SJSA1 (cell line): ENCODE data around the gene LCN2. TPM values are rescaled to one million over a fixed set of nuclear protein-coding genes. Genes with fewer than 3 reads are reported as not detected.

Experiments
- DNase-seq, 2 experiments: peaks; one replicate each; pipeline ENCODE4 v3.0.0-alpha.2; 2015 to 2020; ENCODE audit warnings: low spot score in 2 of 2, low read depth in 1 of 2
- H3K27ac ChIP-seq: fragments of 250-450 bp; sonication (Bioruptor Pico); 2 replicates; pipeline ENCODE4 v1.5.1; 2020; ENCODE audit warnings: mild to moderate bottlenecking, moderate library complexity
- H3K27me3 ChIP-seq: fragments of 250-450 bp; sonication (Bioruptor Pico); replicated peaks from 2 replicates; pipeline ENCODE4 v1.5.1; 2020; ENCODE audit warnings: mild to moderate bottlenecking, moderate library complexity
- H3K36me3 ChIP-seq: fragments of 250-450 bp; sonication (Bioruptor Pico); 2 replicates; pipeline ENCODE4 v1.5.1; 2020; ENCODE audit warnings: mild to moderate bottlenecking
- H3K4me1 ChIP-seq: fragments of 250-450 bp; sonication (Bioruptor Pico); replicated peaks from 2 replicates; pipeline ENCODE4 v1.6.1; 2021; ENCODE audit warnings: mild to moderate bottlenecking
- H3K4me3 ChIP-seq: fragments of 250-450 bp; sonication (Bioruptor Pico); 2 replicates; pipeline ENCODE4 v1.5.1; 2020; ENCODE audit warnings: mild to moderate bottlenecking
- H3K9me3 ChIP-seq: fragments of 250-450 bp; sonication (Bioruptor Pico); replicated peaks from 2 replicates; pipeline ENCODE4 v1.5.1; 2020; ENCODE audit warnings: mild to moderate bottlenecking
- total RNA-seq: library from RNA; depleted of rRNA; stranded (reverse); fragments of >200 nt; shearing (Covaris generic); gene quantifications from 2 replicates; pipeline ENCODE4 v1.2.3, GENCODE V29; 2014

LCN2 gene
- total RNA-seq, 1 experiment from 2014 or later, result not detected

DNA sequence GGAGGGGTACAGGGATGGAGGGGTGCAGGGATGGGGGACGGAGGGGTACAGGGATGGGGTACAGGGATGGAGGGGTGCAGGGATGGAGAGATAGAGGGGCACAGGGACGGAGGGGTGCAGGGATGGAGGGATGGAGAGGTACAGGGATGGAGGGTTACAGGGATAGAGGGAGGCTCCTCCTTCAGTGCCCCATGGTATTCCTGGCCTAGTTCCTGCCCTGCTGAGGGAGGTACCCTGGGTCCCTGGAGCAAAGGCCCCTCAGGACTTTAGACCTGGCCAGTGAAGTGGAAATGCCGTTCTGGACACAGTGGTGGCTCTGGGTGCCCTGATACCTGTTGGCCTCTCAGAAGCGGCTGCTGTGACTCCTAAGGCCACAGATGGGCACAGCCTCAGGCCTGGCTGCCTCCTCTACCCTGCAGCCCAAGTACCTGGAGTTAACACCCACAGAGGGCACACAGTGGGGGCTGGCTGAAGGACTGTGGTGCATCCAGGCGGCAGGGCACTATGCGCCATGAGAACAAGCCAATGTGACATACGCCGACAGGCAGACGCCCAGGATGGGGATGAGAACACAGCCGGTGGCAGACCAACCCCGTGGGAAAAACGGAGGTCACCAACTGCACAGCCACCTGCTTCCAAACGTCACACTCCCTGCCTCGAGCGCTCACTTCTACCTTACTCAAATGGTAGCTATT is 30.1 kb upstream of the LCN2 start:
- no peak for DNase-seq
- Histone ChIP-seq H3K4me3 (no peak overlapping the region), H3K4me1 (no peaks in the 10 kb centered on the region), H3K9me3 (no peaks in the 10 kb centered on the region), H3K27ac (no peak overlapping the region), H3K36me3 (no peaks in the 10 kb centered on the region; the same call in 1 of the 2 replicates), H3K27me3 (no peaks in the 10 kb centered on the region)

DNA sequence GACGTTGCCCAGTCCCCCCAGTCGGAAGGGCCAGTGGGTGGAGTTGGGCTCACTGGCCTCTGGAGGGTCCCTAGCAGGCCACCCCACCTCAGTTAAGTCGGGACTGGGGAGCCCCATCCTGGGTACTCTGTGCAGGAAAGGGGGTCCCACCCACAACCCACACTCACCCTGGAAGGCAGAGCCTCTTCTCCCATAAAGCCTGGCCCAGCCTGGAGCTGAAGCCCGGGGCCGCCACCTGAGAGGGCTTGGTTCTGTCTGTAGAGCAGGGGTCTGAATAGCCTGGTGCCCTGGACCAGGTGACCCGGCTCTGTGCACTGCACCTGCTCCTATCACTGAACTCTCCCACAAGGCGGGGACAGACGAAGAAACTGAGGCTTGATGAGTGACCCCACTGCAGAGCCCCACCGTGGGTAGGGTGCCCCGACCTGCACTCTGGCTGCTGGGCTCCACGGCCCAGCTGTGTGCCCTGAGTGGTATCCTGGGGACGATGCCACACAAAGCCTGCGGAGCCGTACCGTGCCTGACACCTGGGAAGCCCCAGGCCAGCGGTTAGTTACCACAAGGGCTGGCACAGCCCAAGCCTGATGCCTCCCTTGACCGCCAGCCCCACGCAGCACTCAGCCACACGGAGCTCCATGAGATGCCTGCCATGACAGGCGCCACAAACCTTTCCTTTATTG is 29.1 kb upstream of the LCN2 start:
- Histone ChIP-seq H3K4me1 (no peaks in the 10 kb centered on the region), H3K27ac (no peak overlapping the region), H3K9me3 (no peaks in the 10 kb centered on the region), H3K36me3 (peaks cover 8% of the 10 kb centered on the region), H3K27me3 (no peaks in the 10 kb centered on the region), H3K4me3 (no peak overlapping the region)
- no peak for DNase-seq

DNA sequence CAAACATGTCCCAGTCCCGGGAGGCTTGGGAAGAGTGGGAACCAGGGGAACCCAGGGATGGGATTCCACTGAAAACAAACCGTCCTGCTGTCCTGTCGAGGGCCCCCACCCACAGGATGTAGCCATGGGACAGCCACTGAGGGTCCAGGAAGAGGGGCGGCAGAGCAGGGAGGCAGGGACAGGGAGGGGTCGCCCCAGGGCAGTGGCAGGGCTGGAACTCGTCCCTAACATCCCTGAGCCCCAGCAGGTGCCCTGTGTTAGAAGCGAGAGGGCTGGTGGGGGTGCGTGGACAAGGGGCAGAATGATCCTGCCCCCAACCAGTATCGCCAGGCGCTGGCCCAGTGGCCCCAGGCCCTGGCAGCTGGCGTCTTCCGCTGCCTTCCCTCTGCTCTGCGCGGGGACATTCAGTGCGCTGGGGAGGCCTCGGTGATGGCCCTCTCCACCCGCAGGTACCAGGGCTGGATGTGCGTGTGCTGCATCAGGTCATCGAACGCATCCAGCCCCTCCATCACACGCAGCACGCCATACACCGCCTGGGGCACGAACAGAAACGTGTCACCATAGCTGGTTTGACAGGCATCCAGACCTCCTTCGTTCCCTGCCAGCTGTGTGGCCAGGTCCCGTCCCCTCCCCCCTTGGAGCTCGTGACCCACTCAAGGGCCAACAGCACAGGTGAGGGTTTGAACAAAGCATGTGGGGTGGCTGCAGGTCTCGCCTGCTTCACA is 28.4 kb upstream of the LCN2 start:
- peaks cover 8% of the 10 kb centered on the region for H3K36me3 ChIP-seq
- H3K4me1 ChIP-seq, result no peaks in the 10 kb centered on the region
- DNase-seq, result no peak

DNA sequence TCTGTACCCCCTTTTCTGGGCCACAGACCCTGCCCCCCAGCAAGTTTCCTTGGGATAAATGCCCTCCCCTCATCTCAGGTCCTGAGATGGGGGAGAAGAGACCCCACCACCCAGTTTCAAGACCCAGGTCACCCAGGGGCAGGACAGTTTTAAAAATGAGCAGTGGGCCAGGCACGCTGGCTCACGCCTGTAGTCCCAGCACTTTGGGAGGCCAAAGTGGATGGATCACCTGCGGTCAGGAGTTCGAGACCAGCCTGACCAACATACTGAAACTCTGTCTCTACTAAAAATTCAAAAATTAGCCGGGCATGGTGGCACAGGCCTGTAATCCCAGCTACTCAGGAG is 27.8 kb upstream of the LCN2 start:
- Histone ChIP-seq H3K36me3 (peaks cover 8% of the 10 kb centered on the region), H3K4me3 (no peak overlapping the region), H3K4me1 (peaks cover 2% of the 10 kb centered on the region), H3K27ac (no peak overlapping the region), H3K9me3 (no peaks in the 10 kb centered on the region), H3K27me3 (no peaks in the 10 kb centered on the region)
- no peak for DNase-seq

More for the DNA sequence above, 28.4 kb upstream of the LCN2 start:
- Histone ChIP-seq H3K4me3 (no peak overlapping the region), H3K27ac (no peak overlapping the region), H3K27me3 (no peaks in the 10 kb centered on the region), H3K9me3 (no peaks in the 10 kb centered on the region)

DNA sequence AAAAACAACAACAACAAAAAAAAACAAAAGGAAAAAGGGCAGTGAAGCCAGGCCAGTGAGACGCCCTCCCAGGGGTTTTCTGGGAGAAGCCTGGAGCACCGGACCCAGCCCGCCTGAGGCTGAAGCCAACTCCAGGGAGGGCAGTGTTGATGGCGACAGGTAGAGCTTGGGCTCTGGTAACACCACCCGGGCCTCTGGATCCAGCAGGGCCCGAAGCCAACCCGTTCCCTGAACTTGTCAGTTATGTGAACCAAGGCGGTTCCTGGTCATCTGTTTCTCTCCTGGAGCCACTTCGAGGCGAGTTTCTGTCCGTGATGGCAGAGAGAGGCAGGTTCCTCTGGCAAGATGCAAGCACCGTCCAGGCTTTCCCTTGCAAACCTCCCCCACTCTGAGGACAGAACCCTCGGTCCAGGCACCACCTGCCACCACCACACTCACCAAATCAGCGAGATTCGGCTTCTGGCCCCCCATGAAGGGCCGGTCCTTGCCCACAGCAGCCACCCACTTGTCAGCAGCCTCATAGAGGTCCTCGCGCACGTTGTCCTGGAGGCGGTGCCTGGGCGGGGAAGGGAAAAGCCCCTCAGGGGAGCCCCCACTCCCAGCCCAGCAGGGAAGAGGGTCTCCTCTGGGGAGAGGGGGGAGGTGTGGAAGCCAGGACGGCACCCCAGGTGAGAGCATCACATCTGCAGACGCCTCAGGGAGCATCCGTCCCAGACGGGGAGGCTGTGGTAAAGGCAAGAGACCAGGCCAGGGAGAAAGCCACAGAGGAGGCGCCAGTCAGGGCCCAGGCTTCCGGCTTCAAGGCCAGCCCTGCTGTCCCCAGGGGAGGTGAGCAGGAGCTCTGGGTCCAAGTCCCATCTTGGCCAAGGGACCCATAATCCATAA is 27.1 kb upstream of the LCN2 start:
- Histone ChIP-seq H3K9me3 (no peaks in the 10 kb centered on the region), H3K27me3 (no peaks in the 10 kb centered on the region), H3K27ac (no peak overlapping the region), H3K4me3 (no peak overlapping the region), H3K36me3 (peaks cover 9% of the 10 kb centered on the region), H3K4me1 (peaks cover 6% of the 10 kb centered on the region)
- DNase-seq, result no peak

DNA sequence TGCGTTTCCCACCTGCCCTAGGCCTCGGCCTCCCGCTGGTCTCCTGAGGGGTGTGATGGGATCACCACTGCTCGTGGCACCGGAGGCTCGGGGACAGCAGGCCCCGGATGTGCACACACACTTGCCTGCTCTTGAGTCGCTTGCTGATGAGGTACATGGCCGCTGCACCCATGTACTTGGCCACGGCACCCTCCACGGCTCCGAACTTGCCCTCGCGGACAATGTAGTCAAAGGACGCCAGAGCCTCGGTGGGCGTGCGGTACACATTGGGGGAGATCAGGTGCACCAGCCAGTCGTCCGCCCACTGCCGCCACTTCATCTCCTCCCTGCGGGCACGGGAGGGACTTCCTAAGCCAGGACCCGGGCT is 26.5 kb upstream of the LCN2 start:
- Histone ChIP-seq H3K36me3 (peaks cover 15% of the 10 kb centered on the region), H3K4me3 (no peak overlapping the region), H3K27ac (no peak overlapping the region), H3K27me3 (no peaks in the 10 kb centered on the region), H3K9me3 (no peaks in the 10 kb centered on the region), H3K4me1 (peaks cover 6% of the 10 kb centered on the region)
- no peak for DNase-seq

DNA sequence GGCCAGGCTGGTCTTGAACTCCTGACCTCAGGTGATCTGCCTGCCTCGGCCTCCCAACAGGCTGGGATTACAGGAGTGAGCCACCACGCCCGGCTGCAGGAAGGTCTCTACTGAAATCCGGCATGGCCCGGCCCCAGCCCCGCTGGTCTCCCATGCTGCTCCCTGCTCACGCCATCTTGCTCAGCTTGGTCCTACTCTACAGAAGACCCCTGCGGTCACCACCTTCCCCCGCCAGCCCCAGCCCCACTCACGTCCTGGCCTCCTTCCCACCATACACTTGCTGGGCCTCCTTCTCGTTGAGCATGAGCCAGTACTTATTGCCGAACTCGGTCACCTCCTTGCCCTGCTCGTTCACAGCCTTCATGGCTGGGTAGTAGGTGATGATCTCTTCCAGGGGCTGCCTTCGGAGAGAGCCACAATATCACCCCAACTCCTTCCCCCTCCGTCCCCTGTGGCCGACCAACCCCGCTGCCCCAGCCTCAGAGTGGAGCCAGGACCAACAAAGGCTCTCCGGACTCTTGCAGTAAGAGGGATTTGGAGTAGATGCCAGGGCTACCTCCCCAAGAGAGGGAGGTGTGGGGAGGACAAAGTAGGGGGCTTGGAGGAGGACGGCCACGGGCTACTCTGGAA is 25.7 kb upstream of the LCN2 start:
- H3K4me1 ChIP-seq, result peaks cover 7% of the 10 kb centered on the region
- no peaks in the 10 kb centered on the region for H3K9me3 ChIP-seq
- H3K4me3 ChIP-seq, result no peak overlapping the region
- H3K36me3 ChIP-seq, result peaks cover 15% of the 10 kb centered on the region
- DNase-seq, result no peak
- no peaks in the 10 kb centered on the region for H3K27me3 ChIP-seq
- H3K27ac ChIP-seq, result no peak overlapping the region

DNA sequence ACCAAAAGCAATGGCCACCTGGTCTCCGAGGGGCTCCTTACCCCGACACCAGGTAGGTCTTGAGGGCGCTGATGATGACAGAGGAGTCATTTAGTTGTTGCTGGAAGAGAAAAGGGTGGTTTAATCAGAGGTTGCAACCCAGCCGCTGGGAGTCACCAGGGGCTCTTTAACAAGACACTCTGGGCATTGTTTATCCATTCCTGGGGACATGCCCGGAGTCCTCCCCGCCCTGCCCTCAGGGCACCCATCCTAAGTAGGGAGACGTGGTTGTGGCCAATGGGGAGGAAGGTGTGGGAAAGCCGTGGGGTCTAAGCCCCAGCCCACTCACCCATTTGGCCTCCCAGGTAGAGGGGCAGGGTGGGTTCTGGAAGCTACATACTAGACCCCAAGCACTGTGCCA is 24.8 kb upstream of the LCN2 start:
- Histone ChIP-seq H3K4me3 (no peak overlapping the region), H3K4me1 (peaks cover 13% of the 10 kb centered on the region), H3K36me3 (peaks cover 15% of the 10 kb centered on the region), H3K27me3 (no peaks in the 10 kb centered on the region), H3K9me3 (no peaks in the 10 kb centered on the region), H3K27ac (no peak overlapping the region)
- no peak for DNase-seq

DNA sequence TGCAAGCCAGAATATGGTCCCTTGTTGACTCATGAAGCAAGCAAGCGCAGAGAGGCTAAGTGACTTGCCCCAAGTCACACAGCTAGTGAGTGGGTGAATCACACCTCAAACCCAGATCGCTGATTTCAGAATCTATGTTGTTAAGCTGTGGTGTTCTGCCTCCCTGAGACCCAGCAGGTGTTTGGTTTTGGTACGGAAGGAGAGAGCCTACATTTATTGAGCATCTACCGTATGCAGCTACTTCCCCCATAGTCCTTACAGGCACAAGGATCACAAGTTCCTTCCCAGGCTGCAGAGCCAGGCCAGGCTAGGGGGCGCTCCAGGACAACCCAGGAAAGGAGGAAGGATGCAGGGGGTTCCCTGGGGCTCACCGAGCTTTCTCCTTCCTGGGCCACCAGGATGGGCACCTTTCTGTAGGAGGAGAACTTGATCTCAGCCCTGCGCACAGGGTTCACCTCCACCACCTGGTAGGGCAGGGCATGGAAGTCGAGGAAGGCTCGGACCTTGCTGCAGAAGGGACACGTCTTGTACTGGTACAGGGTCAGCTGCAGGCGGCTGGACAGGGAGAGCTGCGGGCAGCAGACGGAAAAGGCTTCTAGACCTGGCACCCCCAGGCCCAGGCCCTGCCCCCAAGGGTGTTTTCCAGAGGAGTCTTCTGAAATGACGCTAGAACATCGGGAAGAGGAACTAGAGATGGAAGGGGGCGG is 24.2 kb upstream of the LCN2 start:
- no peaks in the 10 kb centered on the region for H3K27me3 ChIP-seq
- H3K9me3 ChIP-seq, result no peaks in the 10 kb centered on the region
- H3K27ac ChIP-seq, result no peak overlapping the region
- no peak overlapping the region for H3K4me3 ChIP-seq
- H3K4me1 ChIP-seq, result peaks cover 13% of the 10 kb centered on the region
- peaks cover 15% of the 10 kb centered on the region for H3K36me3 ChIP-seq
- DNase-seq, result peak in 1 of 2 experiments; percentile 21

DNA sequence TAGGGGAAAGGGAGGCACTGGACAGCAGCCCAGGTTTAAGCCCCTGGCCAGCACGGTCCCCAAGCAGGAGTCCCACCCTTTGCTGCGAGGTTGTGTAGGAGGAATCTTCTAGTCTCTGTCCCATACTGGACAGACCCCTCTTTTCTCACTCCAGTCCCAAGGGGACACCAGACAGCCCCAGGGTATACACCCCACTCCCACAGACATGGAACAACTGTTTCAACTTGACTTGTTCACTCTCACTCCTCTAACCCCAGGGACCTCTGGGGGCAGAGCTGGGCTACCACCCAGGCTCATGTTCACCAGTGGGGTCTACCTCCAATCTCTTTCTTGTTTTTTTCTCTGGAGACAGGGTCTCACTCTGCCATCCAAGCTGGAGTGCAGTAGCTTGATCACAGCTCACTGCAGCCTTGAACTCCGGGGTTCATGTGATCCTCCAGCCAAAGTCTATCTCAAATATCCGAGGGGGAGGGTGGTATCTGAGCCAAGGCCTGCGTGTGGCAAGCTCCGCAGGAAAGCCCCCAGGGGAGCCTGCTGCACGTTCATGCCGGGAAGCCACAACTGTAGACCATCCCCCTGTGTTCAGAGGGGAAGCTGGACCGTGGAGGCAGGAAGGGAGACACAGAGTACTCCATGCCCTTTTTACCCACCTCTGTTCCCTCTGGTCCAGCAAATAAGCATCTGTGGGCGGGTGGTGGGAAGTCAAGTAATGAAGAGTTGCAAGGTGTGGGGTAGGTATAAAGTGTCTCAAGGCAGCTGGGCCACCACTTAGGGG is 23.5 kb upstream of the LCN2 start:
- no peak for DNase-seq
- Histone ChIP-seq H3K27ac (no peak overlapping the region), H3K27me3 (no peaks in the 10 kb centered on the region), H3K4me1 (peaks cover 13% of the 10 kb centered on the region), H3K36me3 (peaks cover 15% of the 10 kb centered on the region), H3K4me3 (no peak overlapping the region), H3K9me3 (no peaks in the 10 kb centered on the region)

DNA sequence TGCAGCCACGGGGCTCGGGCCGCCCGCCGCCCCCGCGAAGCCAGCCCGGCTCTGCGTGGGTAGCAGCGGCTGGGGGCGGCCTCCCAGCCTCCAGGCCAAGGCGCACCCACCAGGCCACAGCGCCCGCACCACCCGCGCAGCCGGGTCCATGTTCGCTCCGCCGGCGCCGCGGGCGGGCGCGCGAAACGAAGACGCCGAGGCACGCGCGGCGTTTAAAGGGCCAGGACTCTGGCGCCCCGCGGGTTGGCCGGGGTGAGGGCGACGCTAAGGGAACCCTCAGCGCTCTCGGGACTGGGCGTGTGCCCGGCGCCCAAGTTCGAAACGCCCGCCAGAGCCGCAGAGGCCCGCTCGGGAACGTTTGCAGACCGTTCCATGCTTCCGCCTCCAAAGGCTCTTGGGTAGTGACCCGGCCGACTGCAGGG is 21.7 kb upstream of the LCN2 start, which contains the start of gene PTGES2:
Gene PTGES2, minus strand, starts transcription at position 162 of the 422 bp plus-strand sequence. Its CDS starts 12 bp downstream, at position 150.
- peak in 1 of 2 experiments; percentile 72 for DNase-seq
- Histone ChIP-seq H3K4me1 (peaks cover 13% of the 10 kb centered on the region), H3K4me3 (peak within 1 kb of the TSS; percentile 95), H3K36me3 (peaks cover 15% of the 10 kb centered on the region), H3K27me3 (no peaks in the 10 kb centered on the region), H3K27ac (peak within 1 kb of the TSS; percentile 94), H3K9me3 (no peaks in the 10 kb centered on the region)
